ENCODE results near the gene CAD. TPM values are rescaled to one million over a fixed set of nuclear protein-coding genes. Genes with fewer than 3 reads are reported as not detected.

Gene CAD
- total RNA-seq, 1 experiment from 2014 or later: 114 TPM

- Histone ChIP-seq H3K9ac (ENCODE audit: low read length) (no peak overlapping the region), H3K27ac (ENCODE audit: low read depth, low read length) (no peak overlapping the region), H3K4me1 (ENCODE audit: control insufficient read depth in 1 of 2, insufficient read depth in 2 of 2, low read length in 2 of 2) (peaks cover 21 to 23% of the 10 kb centered on the region in 2 experiments), H3K4me2 (ENCODE audit: low read length) (no peak overlapping the region), H3K9me2 (ENCODE audit: insufficient read depth) (no peaks in the 10 kb centered on the region), H2AFZ (ENCODE audit: low read depth, low read length, poor library complexity, severe bottlenecking) (no peak overlapping the region), H4K20me1 (ENCODE audit: insufficient read depth) (no peaks in the 10 kb centered on the region), H3K79me2 (ENCODE audit: insufficient read depth, low read length) (no peaks in the 10 kb centered on the region), H3K9me3 (ENCODE audit: control insufficient read depth in 1 of 2, insufficient read depth in 1 of 2, low read depth in 1 of 2, low read length in 2 of 2) (no peaks in the 10 kb centered on the region), H3K27me3 (ENCODE audit: insufficient read depth, low read length) (no peaks in the 10 kb centered on the region), H3K36me3 (ENCODE audit: control insufficient read depth in 1 of 2, insufficient read depth in 2 of 2, low read length in 2 of 2) (no peaks in the 10 kb centered on the region), H3K4me3 (replicated peaks in 1 of 2; ENCODE audit: low read depth in 1 of 2, low read length in 2 of 2) (no peak overlapping the region)
- DNase-seq (ENCODE audit: low read depth, low spot score) (no peak), ATAC-seq (peak; percentile 67; the same call in 1 of the 2 replicates)
- no TSS peak for BruUV-seq (replicated peaks)
- TF ChIP-seq, protein P1, sequence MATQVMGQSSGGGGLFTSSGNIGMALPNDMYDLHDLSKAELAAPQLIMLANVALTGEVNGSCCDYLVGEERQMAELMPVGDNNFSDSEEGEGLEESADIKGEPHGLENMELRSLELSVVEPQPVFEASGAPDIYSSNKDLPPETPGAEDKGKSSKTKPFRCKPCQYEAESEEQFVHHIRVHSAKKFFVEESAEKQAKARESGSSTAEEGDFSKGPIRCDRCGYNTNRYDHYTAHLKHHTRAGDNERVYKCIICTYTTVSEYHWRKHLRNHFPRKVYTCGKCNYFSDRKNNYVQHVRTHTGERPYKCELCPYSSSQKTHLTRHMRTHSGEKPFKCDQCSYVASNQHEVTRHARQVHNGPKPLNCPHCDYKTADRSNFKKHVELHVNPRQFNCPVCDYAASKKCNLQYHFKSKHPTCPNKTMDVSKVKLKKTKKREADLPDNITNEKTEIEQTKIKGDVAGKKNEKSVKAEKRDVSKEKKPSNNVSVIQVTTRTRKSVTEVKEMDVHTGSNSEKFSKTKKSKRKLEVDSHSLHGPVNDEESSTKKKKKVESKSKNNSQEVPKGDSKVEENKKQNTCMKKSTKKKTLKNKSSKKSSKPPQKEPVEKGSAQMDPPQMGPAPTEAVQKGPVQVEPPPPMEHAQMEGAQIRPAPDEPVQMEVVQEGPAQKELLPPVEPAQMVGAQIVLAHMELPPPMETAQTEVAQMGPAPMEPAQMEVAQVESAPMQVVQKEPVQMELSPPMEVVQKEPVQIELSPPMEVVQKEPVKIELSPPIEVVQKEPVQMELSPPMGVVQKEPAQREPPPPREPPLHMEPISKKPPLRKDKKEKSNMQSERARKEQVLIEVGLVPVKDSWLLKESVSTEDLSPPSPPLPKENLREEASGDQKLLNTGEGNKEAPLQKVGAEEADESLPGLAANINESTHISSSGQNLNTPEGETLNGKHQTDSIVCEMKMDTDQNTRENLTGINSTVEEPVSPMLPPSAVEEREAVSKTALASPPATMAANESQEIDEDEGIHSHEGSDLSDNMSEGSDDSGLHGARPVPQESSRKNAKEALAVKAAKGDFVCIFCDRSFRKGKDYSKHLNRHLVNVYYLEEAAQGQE (IDR thresholded peaks at IDR 0.05; ENCODE audit: low read depth): no peak
- TF ChIP-seq RAD21 (IDR thresholded peaks at IDR 0.05; ENCODE audit: low read depth) (peak; percentile 56), CTCF (IDR thresholded peaks at IDR 0.05 in 2 of 3, conservative IDR thresholded peaks at IDR 0.05 in 1 of 3; ENCODE audit: borderline replicate concordance in 1 of 3, insufficient read depth in 1 of 3, low read depth in 2 of 3, low read length in 2 of 3) (peak; percentile 17 to 37 (median 25); a peak in 4 of 6 replicates)
- ChIA-PET POLR2A (interaction anchor here (0.9 to 1.9 kb wide), 4 partner anchors 11 to 209 kb away, joined by 4 to 10 read pairs (median 6); partner anchors contain the start of gene SLC30A3), RAD21 (ENCODE audit: low non-redundant PET in 1 of 2, low total read pairs in 2 of 2, uncharacterized antibody in 2 of 2, unreplicated experiment in 2 of 2) (interaction anchor here in 1 of 2 experiments (1.3 kb wide), 1 partner anchor 330 kb away, joined by 3 read pairs; no protein-coding TSS in a partner anchor), CTCF (interaction anchor here (0.9 to 3.9 kb wide), 10 partner anchors 11 to 446 kb away, joined by 3 to 50 read pairs (median 4); partner anchors contain the start of genes KHK, SLC30A3 and TRIM54)
- intact Hi-C loops (cut with micrococcal nuclease): no loop called here
These were observed 74.7 kb downstream of the CAD start for GRCh38 chr2:27291865-27292264.

Other genes with a start within 250 kb of the CAD start
- 12.1 TPM for gene MAPRE3, start 246.7 kb upstream of the CAD start, total RNA-seq (2021; ENCODE audit: unreplicated experiment)
- gene TMEM214, start 184.4 kb upstream of the CAD start, total RNA-seq (2021; ENCODE audit: unreplicated experiment): 69.8 TPM
- 40.0 TPM for gene AGBL5, start 165.7 kb upstream of the CAD start, total RNA-seq (2021; ENCODE audit: unreplicated experiment)
- 187 TPM for gene OST4, start 145.7 kb upstream of the CAD start, total RNA-seq (2021; ENCODE audit: unreplicated experiment)
- 0.59 TPM for gene EMILIN1, start 138.8 kb upstream of the CAD start, total RNA-seq (2021; ENCODE audit: unreplicated experiment)
- 6.7 TPM for gene KHK, start 130.6 kb upstream of the CAD start, total RNA-seq (2021; ENCODE audit: unreplicated experiment)
- gene CGREF1, start 98.2 kb upstream of the CAD start, total RNA-seq (2021; ENCODE audit: unreplicated experiment): 4.0 TPM
- not detected for gene ABHD1, start 93.6 kb upstream of the CAD start, total RNA-seq (2021; ENCODE audit: unreplicated experiment)
- 54.2 TPM for gene PREB, start 82.7 kb upstream of the CAD start, total RNA-seq (2021; ENCODE audit: unreplicated experiment)
- not detected for gene PRR30, start 78.0 kb upstream of the CAD start, total RNA-seq (2021; ENCODE audit: unreplicated experiment)
- gene TCF23, start 68.4 kb upstream of the CAD start, total RNA-seq (2021; ENCODE audit: unreplicated experiment): not detected
- gene ATRAID, start 5.3 kb upstream of the CAD start, total RNA-seq (2021; ENCODE audit: unreplicated experiment): 93.6 TPM
- gene SLC5A6, start 5.1 kb upstream of the CAD start, total RNA-seq (2021; ENCODE audit: unreplicated experiment): 55.4 TPM
- 20.5 TPM for gene SLC30A3, start 45.7 kb downstream of the CAD start, total RNA-seq (2021; ENCODE audit: unreplicated experiment)
- 2.5 TPM for gene DNAJC5G, start 58.1 kb downstream of the CAD start, total RNA-seq (2021; ENCODE audit: unreplicated experiment)
- 2.0 TPM for gene TRIM54, start 65.1 kb downstream of the CAD start, total RNA-seq (2021; ENCODE audit: unreplicated experiment)
- gene UCN, start 91.1 kb downstream of the CAD start, total RNA-seq (2021; ENCODE audit: unreplicated experiment): 8.0 TPM
- 55.4 TPM for gene MPV17, start 105.7 kb downstream of the CAD start, total RNA-seq (2021; ENCODE audit: unreplicated experiment)
- 88.2 TPM for gene GTF3C2, start 139.4 kb downstream of the CAD start, total RNA-seq (2021; ENCODE audit: unreplicated experiment)
- 43.8 TPM for gene EIF2B4, start 153.0 kb downstream of the CAD start, total RNA-seq (2021; ENCODE audit: unreplicated experiment)
- 90.5 TPM for gene SNX17, start 153.2 kb downstream of the CAD start, total RNA-seq (2021; ENCODE audit: unreplicated experiment)
- 12.8 TPM for gene ZNF513, start 163.4 kb downstream of the CAD start, total RNA-seq (2021; ENCODE audit: unreplicated experiment)
- gene PPM1G, start 192.2 kb downstream of the CAD start, total RNA-seq (2021; ENCODE audit: unreplicated experiment): 140 TPM
- gene NRBP1, start 211.3 kb downstream of the CAD start, total RNA-seq (2021; ENCODE audit: unreplicated experiment): 79.1 TPM
- gene KRTCAP3, start 225.0 kb downstream of the CAD start, total RNA-seq (2021; ENCODE audit: unreplicated experiment): 65.7 TPM

Measured in HCT116 (cell line).